GM18909 (cell line): Measurements from ENCODE around the gene POU2F1.

Source experiments
- ATAC-seq: cut with Tn5 transposase; IDR thresholded peaks from one replicate; pipeline ENCODE4 v1.9.1; 2021; ENCODE audit warnings: mild to moderate bottlenecking; ENCODE audit not compliant: unreplicated experiment, poor library complexity

The POU2F1 gene

GRCh38 chr1:167404161-167404888 lies 183.6 kb downstream of the POU2F1 start:
- ATAC-seq: no peak

GRCh38 chr1:167404908-167405307 lies 184.2 kb downstream of the POU2F1 start:
- ATAC-seq: no peak

GRCh38 chr1:167408355-167408754 lies 187.7 kb downstream of the POU2F1 start:
- ATAC-seq: no peak

GRCh38 chr1:167409183-167409582 lies 188.5 kb downstream of the POU2F1 start:
- no peak for ATAC-seq

GRCh38 chr1:167412072-167412471 lies 191.4 kb downstream of the POU2F1 start:
- ATAC-seq: no peak

GRCh38 chr1:167412920-167413319 lies 192.2 kb downstream of the POU2F1 start:
- ATAC-seq: no peak

GRCh38 chr1:167413328-167413727 lies 192.6 kb downstream of the POU2F1 start:
- no peak for ATAC-seq

- ATAC-seq: no peak
These were observed 195.8 kb downstream of the POU2F1 start for GRCh38 chr1:167416506-167416905.

GRCh38 chr1:167418391-167418790 lies 197.7 kb downstream of the POU2F1 start:
- ATAC-seq: no peak

GRCh38 chr1:167419245-167419644 lies 198.6 kb downstream of the POU2F1 start:
- ATAC-seq: no peak

- no peak for ATAC-seq
These were observed 199.8 kb downstream of the POU2F1 start for GRCh38 chr1:167420510-167420909.

- no peak for ATAC-seq
These were observed 203.3 kb downstream of the POU2F1 start for GRCh38 chr1:167423684-167424619.

- no peak for ATAC-seq
These were observed 204.8 kb downstream of the POU2F1 start for GRCh38 chr1:167425482-167425881.

GRCh38 chr1:167426716-167427115 lies 206.0 kb downstream of the POU2F1 start:
- ATAC-seq: no peak

- no peak for ATAC-seq
These were observed 207.2 kb downstream of the POU2F1 start for GRCh38 chr1:167427848-167428247.

- ATAC-seq: no peak
These were observed 207.7 kb downstream of the POU2F1 start for GRCh38 chr1:167428395-167428794.

- ATAC-seq: peak; percentile 44
These were observed 208.9 kb downstream of the POU2F1 start for GRCh38 chr1:167429612-167430011.

- peak; percentile 43 for ATAC-seq
These were observed 209.6 kb downstream of the POU2F1 start for GRCh38 chr1:167430134-167430848.

- peak; percentile 23 for ATAC-seq
These were observed 210.2 kb downstream of the POU2F1 start for GRCh38 chr1:167430849-167431242.

- ATAC-seq: peak; percentile 38
These were observed 210.7 kb downstream of the POU2F1 start for GRCh38 chr1:167431261-167431908.
